SH-SY5Y (cell line): ENCODE data around the gene GPR180.

Source experiments
- GATA2 ChIP-seq: IDR thresholded peaks from 2 replicates; pipeline ENCODE4 v1.6.1; 2011; ENCODE audit warnings: mild to moderate bottlenecking, low read depth, low read length
- GATA3 ChIP-seq: IDR thresholded peaks from 2 replicates; pipeline ENCODE4 v1.6.1; 2011; ENCODE audit warnings: low read depth, mild to moderate bottlenecking, low read length, moderate library complexity

GPR180 gene

GRCh38 chr13:94658926-94659597 is 57.4 kb downstream of the GPR180 start:
- TF ChIP-seq GATA3 = no peak

DNA sequence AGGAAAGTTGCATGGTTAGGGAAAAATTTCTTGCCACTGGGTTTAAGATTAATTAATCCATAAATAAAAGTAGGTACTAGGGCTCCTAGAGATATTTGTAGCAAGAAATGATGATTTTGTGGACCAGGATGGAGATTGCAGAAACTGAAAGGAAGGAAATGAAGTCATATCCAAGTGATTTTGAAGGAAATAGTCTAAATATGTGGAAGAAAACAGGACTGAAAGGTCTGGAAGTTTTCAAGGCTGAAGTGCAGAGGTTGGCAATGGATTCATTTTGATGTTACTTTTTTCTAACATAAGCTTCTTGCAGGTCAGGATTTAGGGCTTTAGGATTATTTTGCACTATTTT is 57.9 kb downstream of the GPR180 start:
- TF ChIP-seq GATA3 (no peak), GATA2 (no peak)

- TF ChIP-seq GATA2 (no peak), GATA3 (no peak)
Observed at GRCh38 chr13:94660695-94661326, 59.2 kb downstream of the GPR180 start.

GRCh38 chr13:94661406-94661805 is 59.7 kb downstream of the GPR180 start:
- TF ChIP-seq GATA3 (no peak), GATA2 (no peak)

DNA sequence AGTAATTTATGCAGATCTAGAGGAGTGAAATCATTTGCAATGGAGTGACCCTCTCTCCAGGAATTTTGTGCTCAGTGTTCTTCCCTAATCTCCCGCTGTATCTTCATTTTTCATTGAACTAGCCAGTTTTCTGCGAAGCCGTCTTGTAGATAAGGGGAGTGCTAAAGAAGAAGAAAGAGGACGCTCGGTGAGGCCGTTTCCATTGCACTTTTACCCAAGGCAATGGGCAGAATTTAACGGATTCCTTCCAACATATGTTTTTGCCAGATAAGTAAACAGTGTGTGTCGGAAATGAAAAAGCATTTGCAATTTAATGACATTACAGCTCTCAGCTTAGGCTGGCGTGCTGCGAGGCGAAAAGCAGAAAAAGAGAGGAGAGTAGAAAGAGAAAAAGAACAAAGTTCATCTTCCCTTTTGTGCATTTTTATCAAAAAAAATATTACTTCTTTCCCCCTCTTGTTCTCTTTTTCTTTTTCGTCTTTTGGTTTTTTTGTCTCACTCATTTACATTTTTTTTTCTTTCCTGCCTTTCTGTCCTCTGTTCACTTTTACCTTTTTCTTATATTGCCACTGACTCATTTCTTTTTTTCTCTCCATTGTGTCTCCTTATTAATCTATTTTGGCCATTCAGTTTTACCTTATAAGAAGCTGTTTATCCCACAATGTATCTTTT is 60.8 kb downstream of the GPR180 start:
- TF ChIP-seq GATA2 (peak; percentile 76), GATA3 (peak; percentile 22; the same call in 1 of the 2 replicates)

DNA sequence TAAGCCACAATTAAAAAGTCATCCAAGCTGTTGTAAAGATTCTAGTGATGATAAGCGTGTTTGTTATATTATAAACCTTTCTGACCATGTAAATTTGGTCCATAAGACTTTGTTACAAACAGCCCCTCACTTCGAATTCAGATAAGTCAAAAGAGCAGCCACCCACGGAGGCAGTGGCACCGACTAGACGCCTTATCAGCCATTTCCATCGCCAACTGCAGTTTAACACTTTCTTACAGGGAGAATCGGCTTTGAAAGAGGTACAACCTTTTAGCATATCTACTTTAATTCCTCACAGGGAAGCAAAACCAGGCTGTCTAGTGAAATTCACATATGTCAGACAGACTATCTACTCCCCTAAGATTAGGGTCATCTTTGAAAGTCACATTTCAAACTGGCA is 63.2 kb downstream of the GPR180 start:
- TF ChIP-seq GATA2 (peak; percentile 65), GATA3 (no peak; the same call in 1 of the 2 replicates)

- no peak for TF ChIP-seq GATA2
- TF ChIP-seq GATA3 = no peak
Observed at GRCh38 chr13:94666065-94666464, 64.4 kb downstream of the GPR180 start.

- TF ChIP-seq GATA2 = no peak
- no peak for TF ChIP-seq GATA3
Observed at GRCh38 chr13:94667190-94667589, 65.5 kb downstream of the GPR180 start.

DNA sequence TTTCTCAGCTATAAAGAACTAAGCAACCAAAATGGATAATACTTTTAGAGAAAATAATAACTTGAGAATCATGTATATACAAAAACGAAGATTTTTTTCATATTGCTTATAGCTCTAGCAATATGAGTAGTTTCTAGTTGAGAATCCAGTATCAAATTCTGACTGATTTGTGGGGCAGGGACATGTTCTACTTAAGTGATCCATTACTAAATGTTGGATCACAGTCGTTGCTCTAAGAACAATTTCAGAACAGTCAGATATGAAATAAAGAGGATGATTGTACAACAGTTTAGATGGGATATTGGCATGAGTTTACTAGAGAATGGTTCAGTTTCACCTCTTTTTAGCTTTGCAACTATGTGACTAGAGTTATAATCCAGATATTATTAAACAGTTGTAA is 70.7 kb downstream of the GPR180 start:
- TF ChIP-seq GATA3 = no peak
- TF ChIP-seq GATA2 = no peak

- TF ChIP-seq GATA2 (no peak), GATA3 (no peak)
Observed at GRCh38 chr13:94673851-94674250, 72.2 kb downstream of the GPR180 start.

GRCh38 chr13:94674609-94675348 is 73.1 kb downstream of the GPR180 start:
- TF ChIP-seq GATA2 = no peak
- no peak for TF ChIP-seq GATA3

DNA sequence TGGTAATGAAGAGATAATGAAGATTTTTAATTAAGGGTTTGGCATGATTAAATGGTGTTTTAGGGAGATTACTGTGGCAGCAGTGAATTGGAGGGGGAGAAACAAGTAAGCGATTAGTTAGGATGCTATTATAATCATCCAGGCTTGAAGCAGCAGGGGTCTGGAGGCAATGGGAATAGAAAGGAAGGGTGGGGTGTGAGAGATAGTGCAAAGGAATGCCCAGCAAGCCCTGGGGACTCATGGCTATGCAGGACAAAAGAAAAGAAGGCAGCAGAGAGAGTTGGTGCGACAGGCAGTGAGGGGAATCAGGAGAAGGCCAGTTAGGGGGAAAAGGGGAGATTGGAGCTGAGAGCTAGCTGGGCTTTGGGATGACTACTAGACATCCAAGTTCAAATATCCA is 76.1 kb downstream of the GPR180 start:
- TF ChIP-seq GATA3 (no peak), GATA2 (no peak)

DNA sequence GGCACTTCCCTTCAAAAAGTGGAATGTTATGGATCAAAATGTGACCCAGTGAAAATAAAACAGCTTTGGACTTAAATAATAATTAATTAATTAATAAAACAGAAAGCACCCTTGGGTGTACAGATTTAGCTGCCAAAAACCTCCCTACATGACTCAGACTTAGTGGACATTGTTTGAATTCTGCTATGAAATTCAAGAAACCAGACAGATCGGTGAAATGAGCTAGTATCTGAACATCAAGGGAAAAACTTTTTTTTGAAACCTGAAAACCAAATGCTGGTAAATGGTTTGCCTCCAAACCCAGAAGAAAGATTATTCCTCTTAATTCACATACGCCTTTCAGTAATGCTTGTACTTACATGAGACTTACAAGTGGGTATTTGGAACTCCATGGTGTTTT is 77.2 kb downstream of the GPR180 start:
- TF ChIP-seq GATA3 (no peak), GATA2 (no peak)

- no peak for TF ChIP-seq GATA3
- no peak for TF ChIP-seq GATA2
Observed at GRCh38 chr13:94679614-94680013, 78.0 kb downstream of the GPR180 start.

DNA sequence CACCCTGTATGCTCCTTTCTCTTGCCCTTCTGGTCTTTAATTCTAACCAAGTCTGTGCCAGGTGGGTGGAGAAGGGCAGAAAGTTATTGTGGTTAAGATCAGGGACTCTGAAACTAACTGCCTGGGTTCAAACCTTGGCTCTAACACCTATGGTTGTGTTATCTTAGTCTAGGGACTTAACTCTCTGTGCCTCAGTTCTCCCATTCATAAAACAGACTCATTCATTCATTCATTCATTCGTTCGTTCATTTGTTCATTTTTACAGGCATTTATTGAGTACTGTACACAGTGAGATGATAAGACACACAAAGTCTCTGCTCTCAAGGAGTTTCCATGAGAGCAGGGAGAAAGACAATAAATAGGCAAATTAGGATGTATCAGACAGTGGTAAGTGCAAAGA is 80.6 kb downstream of the GPR180 start:
- no peak for TF ChIP-seq GATA3
- TF ChIP-seq GATA2 = no peak

- TF ChIP-seq GATA3 (no peak), GATA2 (no peak)
Observed at GRCh38 chr13:94683409-94683808, 81.8 kb downstream of the GPR180 start.
